Natural killer cell (primary cell): ENCODE measurements around the gene CADM1. TPM values are rescaled to one million over a fixed set of nuclear protein-coding genes. Genes with fewer than 3 reads are reported as not detected.

ENCODE experiments used
- ATAC-seq, 3 donors: fragments of 150-1000 bp in 2 of 3; fragments of 200-7000 bp in 1 of 3; cut with Tn5 transposase; 1 replicate in 1 of 3; 2 replicates in 2 of 3; pipeline ENCODE4 v1.10.0; 2021; ENCODE audit warnings: mild to moderate bottlenecking in 2 of 3, moderate library complexity in 2 of 3
- DNase-seq, 2 donors: peaks; one replicate each; pipeline versions ENCODE4 v3.0.0 to v3.0.0-alpha.2; 2013 to 2021; ENCODE audit warnings: mixed read lengths in 1 of 2
- H3K27ac ChIP-seq: one replicate; pipeline ENCODE4 v1.5.1; 2013; ENCODE audit warnings: mild to moderate bottlenecking, low read length
- H3K27me3 ChIP-seq: one replicate; pipeline ENCODE4 v1.6.1; 2013; ENCODE audit warnings: low read length; ENCODE audit not compliant: control insufficient read depth, insufficient read depth
- H3K36me3 ChIP-seq: one replicate; pipeline ENCODE4 v1.6.1; 2013; ENCODE audit warnings: low read length; ENCODE audit not compliant: control insufficient read depth, insufficient read depth
- H3K4me1 ChIP-seq: one replicate; pipeline ENCODE4 v1.6.1; 2013; ENCODE audit warnings: low read length; ENCODE audit not compliant: control insufficient read depth, insufficient read depth
- H3K4me3 ChIP-seq: one replicate; pipeline ENCODE4 v1.5.1; 2013; ENCODE audit warnings: low read length
- H3K9me3 ChIP-seq: one replicate; pipeline ENCODE4 v1.6.1; 2013; ENCODE audit warnings: low read length; ENCODE audit not compliant: control insufficient read depth, insufficient read depth
- H3K27ac Mint-ChIP-seq, 2 donors: one replicate each; pipeline ENCODE4 v1.8.0; 2022; ENCODE audit warnings: mild to moderate bottlenecking in 2 of 2, mixed read lengths in 2 of 2, moderate library complexity in 1 of 2
- H3K27me3 Mint-ChIP-seq, 2 donors: one replicate each; pipeline ENCODE4 v1.8.0; 2022; ENCODE audit warnings: low read depth in 2 of 2, mixed read lengths in 2 of 2
- H3K36me3 Mint-ChIP-seq: one replicate; pipeline ENCODE4 v1.8.0; 2022; ENCODE audit warnings: mixed read lengths
- H3K4me1 Mint-ChIP-seq, 2 donors: one replicate each; pipeline ENCODE4 v1.8.0; 2022; ENCODE audit warnings: mixed read lengths in 2 of 2
- H3K4me3 Mint-ChIP-seq: one replicate; pipeline ENCODE4 v1.8.0; 2022; ENCODE audit warnings: mild to moderate bottlenecking, moderate library complexity, mixed read lengths
- H3K9me3 Mint-ChIP-seq, 2 donors: one replicate each; pipeline ENCODE4 v1.8.0; 2022; ENCODE audit warnings: mixed read lengths in 2 of 2
- WGBS: methylation state at CpG from one replicate; pipeline ENCODE4 v1.1.7; 2013; ENCODE audit warnings: missing lambda C conversion rate; ENCODE audit not compliant: insufficient coverage; 5-methylcytosine and 5-hydroxymethylcytosine counted together
- intact Hi-C: fragments of 100-400 bp; cut with micrococcal nuclease; formaldehyde crosslinking; loops from one replicate; pipeline ENCODE4 v1.14.2; 2022
- total RNA-seq, 4 donors: library from RNA; stranded (reverse); fragments of 120-200 nt in 1 of 4; gene quantifications; one replicate each; pipeline versions ENCODE4 v1.2.3 to v1.2.4, GENCODE V29; 2013 to 2022
- TF ChIP-seq, protein P1 (sequence below): fragments of 200-600 bp; IDR thresholded peaks from one replicate; pipeline ENCODE4 v1.8.0; 2022; ENCODE audit warnings: antibody characterized with exemption

Gene CADM1
- total RNA-seq, 3 donors from 2014 or later (not counting 1 experiment from before 2014, with no cell fraction given): 3.2 to 4.2 (median 3.9) TPM

GRCh38 chr11:115365907-115366306 is 138.3 kb downstream of the CADM1 start:
- H3K27me3 ChIP-seq: no peaks in the 10 kb centered on the region
- no peak for ATAC-seq
- no peak overlapping the region for H3K27ac Mint-ChIP-seq
- no peak overlapping the region for H3K4me3 ChIP-seq
- H3K9me3 Mint-ChIP-seq: no peaks in the 10 kb centered on the region
- intact Hi-C loops: no loop called here
- WGBS: 93% methylated on average over 4 of the region's 4 CpGs
- no peaks in the 10 kb centered on the region for H3K36me3 ChIP-seq
- H3K4me1 Mint-ChIP-seq: no peaks in the 10 kb centered on the region
- no peaks in the 10 kb centered on the region for H3K4me1 ChIP-seq
- TF ChIP-seq, protein P1, sequence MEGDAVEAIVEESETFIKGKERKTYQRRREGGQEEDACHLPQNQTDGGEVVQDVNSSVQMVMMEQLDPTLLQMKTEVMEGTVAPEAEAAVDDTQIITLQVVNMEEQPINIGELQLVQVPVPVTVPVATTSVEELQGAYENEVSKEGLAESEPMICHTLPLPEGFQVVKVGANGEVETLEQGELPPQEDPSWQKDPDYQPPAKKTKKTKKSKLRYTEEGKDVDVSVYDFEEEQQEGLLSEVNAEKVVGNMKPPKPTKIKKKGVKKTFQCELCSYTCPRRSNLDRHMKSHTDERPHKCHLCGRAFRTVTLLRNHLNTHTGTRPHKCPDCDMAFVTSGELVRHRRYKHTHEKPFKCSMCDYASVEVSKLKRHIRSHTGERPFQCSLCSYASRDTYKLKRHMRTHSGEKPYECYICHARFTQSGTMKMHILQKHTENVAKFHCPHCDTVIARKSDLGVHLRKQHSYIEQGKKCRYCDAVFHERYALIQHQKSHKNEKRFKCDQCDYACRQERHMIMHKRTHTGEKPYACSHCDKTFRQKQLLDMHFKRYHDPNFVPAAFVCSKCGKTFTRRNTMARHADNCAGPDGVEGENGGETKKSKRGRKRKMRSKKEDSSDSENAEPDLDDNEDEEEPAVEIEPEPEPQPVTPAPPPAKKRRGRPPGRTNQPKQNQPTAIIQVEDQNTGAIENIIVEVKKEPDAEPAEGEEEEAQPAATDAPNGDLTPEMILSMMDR: no peak
- H3K36me3 Mint-ChIP-seq: no peaks in the 10 kb centered on the region
- DNase-seq: no peak
- H3K4me3 Mint-ChIP-seq: no peak overlapping the region
- peaks cover 4 to 8% of the 10 kb centered on the region in 2 donors for H3K27me3 Mint-ChIP-seq
- peaks cover 4% of the 10 kb centered on the region for H3K9me3 ChIP-seq
- no peak overlapping the region for H3K27ac ChIP-seq

DNA sequence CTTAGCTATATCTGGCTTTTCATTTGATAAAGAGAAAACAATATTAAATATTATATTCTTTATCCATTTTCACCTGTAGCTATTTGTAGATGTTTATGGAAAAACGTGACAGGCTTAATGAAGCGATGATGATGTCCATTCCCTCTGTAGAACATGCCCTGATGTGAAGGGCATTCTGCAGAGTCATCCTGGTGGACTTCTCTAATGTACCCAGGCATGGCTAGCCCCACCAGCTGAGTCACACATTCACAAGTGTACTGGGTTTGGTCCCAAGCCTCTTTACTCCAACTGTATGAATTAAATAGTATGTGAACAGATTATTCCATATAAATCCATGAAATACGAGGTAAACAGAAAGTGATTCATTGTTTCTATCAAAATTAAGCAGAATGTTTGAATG is 139.3 kb downstream of the CADM1 start:
- intact Hi-C loops: no loop called here
- TF ChIP-seq, protein P1: no peak
- no peaks in the 10 kb centered on the region for H3K4me1 Mint-ChIP-seq
- Histone ChIP-seq H3K27ac (no peak overlapping the region), H3K27me3 (no peaks in the 10 kb centered on the region), H3K4me1 (no peaks in the 10 kb centered on the region), H3K4me3 (no peak overlapping the region), H3K9me3 (no peaks in the 10 kb centered on the region), H3K36me3 (no peaks in the 10 kb centered on the region)
- no peaks in the 10 kb centered on the region for H3K36me3 Mint-ChIP-seq
- H3K27ac Mint-ChIP-seq: no peak overlapping the region
- ATAC-seq (no peak), DNase-seq (no peak)
- peaks cover 2 to 4% of the 10 kb centered on the region in 2 donors for H3K27me3 Mint-ChIP-seq
- H3K9me3 Mint-ChIP-seq: no peaks in the 10 kb centered on the region
- no peak overlapping the region for H3K4me3 Mint-ChIP-seq
- WGBS: 81% methylated on average over 2 of the region's 3 CpGs

GRCh38 chr11:115363921-115364320 is 140.3 kb downstream of the CADM1 start:
- ATAC-seq: no peak
- DNase-seq: no peak
- Mint-ChIP-seq H3K4me1 (no peaks in the 10 kb centered on the region), H3K27me3 (peaks cover 0 to 2% of the 10 kb centered on the region in 2 donors), H3K36me3 (no peaks in the 10 kb centered on the region), H3K4me3 (no peak overlapping the region), H3K9me3 (no peaks in the 10 kb centered on the region), H3K27ac (no peak overlapping the region)
- intact Hi-C loops: no loop called here
- Histone ChIP-seq H3K36me3 (no peaks in the 10 kb centered on the region), H3K27ac (no peak overlapping the region), H3K4me3 (no peak overlapping the region), H3K9me3 (no peaks in the 10 kb centered on the region), H3K27me3 (no peaks in the 10 kb centered on the region), H3K4me1 (no peaks in the 10 kb centered on the region)
- WGBS: 88% methylated on average over 3 of the region's 3 CpGs
- TF ChIP-seq, protein P1: no peak

DNA sequence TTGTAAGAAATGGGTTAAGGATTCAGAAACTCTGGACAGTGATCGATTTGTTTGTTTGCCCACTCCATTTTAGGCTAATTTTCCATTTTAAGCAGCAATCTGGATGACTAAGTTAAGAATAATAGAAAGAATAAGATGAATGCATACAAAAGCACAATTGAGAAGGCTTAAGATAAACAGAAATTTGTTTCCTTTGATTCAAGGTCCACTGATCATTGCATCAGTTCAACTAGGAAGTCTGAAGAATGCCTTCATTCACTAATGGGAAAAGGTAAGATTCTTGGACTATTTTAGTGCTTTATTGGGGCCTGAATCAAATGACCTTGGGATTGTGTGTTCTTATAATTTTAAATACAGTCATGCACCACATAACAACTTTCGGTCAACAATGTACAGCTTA is 140.8 kb downstream of the CADM1 start:
- no peaks in the 10 kb centered on the region for H3K9me3 ChIP-seq
- ATAC-seq (no peak), DNase-seq (no peak)
- Mint-ChIP-seq H3K4me1 (no peaks in the 10 kb centered on the region), H3K9me3 (no peaks in the 10 kb centered on the region), H3K36me3 (no peaks in the 10 kb centered on the region), H3K27me3 (peaks cover 0 to 2% of the 10 kb centered on the region in 2 donors), H3K27ac (no peak overlapping the region), H3K4me3 (no peak overlapping the region)
- intact Hi-C loops: no loop called here
- H3K27me3 ChIP-seq: no peaks in the 10 kb centered on the region
- no peak overlapping the region for H3K4me3 ChIP-seq
- no CpG with 5 or more reads among the region's 2 CpGs for WGBS
- TF ChIP-seq, protein P1: no peak
- no peak overlapping the region for H3K27ac ChIP-seq
- no peaks in the 10 kb centered on the region for H3K36me3 ChIP-seq
- H3K4me1 ChIP-seq: no peaks in the 10 kb centered on the region
